ENCODE measurements around the gene CLRN2. TPM values are rescaled to one million over a fixed set of nuclear protein-coding genes. Genes with fewer than 3 reads are reported as not detected.

Gene CLRN2
- total and polyA plus RNA-seq, 10 of the 15 experiments (the other 5 are each of a cell fraction or from before 2014, with no cell fraction given) = not detected

GRCh38 chr4:17492876-17493275 lies 22.1 kb upstream of the CLRN2 start:
- Histone ChIP-seq H3K4me3 (no peak overlapping the region), H4K20me1 (ENCODE audit: control insufficient read depth, insufficient read depth) (no peaks in the 10 kb centered on the region), H3K27me3 (replicated peaks in 1 of 2; ENCODE audit: control insufficient read depth in 2 of 2, insufficient read depth in 2 of 2, low read length in 1 of 2) (no peaks in the 10 kb centered on the region), H3K9me3 (replicated peaks; ENCODE audit: control insufficient read depth, insufficient read depth, low read length) (no peaks in the 10 kb centered on the region), H3K36me3 (ENCODE audit: control insufficient read depth in 2 of 2, insufficient read depth in 2 of 2, low read length in 1 of 2) (peaks cover 2 to 5% of the 10 kb centered on the region in 2 experiments; a peak in 1 of 4 replicates), H3K4me2 (ENCODE audit: control insufficient read depth, insufficient read depth) (no peak overlapping the region), H3K79me2 (ENCODE audit: control insufficient read depth, insufficient read depth, low read length) (no peaks in the 10 kb centered on the region), H3K27ac (ENCODE audit: control insufficient read depth, insufficient read depth) (no peak overlapping the region), H3K4me1 (ENCODE audit: control insufficient read depth, insufficient read depth, low read length) (no peaks in the 10 kb centered on the region), H2AFZ (ENCODE audit: control insufficient read depth, low read depth, low read length) (no peak overlapping the region), H3K9ac (ENCODE audit: control insufficient read depth, insufficient read depth, low read length) (no peak overlapping the region)
- TF ChIP-seq, protein P1, sequence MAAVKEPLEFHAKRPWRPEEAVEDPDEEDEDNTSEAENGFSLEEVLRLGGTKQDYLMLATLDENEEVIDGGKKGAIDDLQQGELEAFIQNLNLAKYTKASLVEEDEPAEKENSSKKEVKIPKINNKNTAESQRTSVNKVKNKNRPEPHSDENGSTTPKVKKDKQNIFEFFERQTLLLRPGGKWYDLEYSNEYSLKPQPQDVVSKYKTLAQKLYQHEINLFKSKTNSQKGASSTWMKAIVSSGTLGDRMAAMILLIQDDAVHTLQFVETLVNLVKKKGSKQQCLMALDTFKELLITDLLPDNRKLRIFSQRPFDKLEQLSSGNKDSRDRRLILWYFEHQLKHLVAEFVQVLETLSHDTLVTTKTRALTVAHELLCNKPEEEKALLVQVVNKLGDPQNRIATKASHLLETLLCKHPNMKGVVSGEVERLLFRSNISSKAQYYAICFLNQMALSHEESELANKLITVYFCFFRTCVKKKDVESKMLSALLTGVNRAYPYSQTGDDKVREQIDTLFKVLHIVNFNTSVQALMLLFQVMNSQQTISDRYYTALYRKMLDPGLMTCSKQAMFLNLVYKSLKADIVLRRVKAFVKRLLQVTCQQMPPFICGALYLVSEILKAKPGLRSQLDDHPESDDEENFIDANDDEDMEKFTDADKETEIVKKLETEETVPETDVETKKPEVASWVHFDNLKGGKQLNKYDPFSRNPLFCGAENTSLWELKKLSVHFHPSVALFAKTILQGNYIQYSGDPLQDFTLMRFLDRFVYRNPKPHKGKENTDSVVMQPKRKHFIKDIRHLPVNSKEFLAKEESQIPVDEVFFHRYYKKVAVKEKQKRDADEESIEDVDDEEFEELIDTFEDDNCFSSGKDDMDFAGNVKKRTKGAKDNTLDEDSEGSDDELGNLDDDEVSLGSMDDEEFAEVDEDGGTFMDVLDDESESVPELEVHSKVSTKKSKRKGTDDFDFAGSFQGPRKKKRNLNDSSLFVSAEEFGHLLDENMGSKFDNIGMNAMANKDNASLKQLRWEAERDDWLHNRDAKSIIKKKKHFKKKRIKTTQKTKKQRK (IDR thresholded peaks at IDR 0.05; ENCODE audit: low read depth, low read length) = no peak
- TF ChIP-seq, protein P2, sequence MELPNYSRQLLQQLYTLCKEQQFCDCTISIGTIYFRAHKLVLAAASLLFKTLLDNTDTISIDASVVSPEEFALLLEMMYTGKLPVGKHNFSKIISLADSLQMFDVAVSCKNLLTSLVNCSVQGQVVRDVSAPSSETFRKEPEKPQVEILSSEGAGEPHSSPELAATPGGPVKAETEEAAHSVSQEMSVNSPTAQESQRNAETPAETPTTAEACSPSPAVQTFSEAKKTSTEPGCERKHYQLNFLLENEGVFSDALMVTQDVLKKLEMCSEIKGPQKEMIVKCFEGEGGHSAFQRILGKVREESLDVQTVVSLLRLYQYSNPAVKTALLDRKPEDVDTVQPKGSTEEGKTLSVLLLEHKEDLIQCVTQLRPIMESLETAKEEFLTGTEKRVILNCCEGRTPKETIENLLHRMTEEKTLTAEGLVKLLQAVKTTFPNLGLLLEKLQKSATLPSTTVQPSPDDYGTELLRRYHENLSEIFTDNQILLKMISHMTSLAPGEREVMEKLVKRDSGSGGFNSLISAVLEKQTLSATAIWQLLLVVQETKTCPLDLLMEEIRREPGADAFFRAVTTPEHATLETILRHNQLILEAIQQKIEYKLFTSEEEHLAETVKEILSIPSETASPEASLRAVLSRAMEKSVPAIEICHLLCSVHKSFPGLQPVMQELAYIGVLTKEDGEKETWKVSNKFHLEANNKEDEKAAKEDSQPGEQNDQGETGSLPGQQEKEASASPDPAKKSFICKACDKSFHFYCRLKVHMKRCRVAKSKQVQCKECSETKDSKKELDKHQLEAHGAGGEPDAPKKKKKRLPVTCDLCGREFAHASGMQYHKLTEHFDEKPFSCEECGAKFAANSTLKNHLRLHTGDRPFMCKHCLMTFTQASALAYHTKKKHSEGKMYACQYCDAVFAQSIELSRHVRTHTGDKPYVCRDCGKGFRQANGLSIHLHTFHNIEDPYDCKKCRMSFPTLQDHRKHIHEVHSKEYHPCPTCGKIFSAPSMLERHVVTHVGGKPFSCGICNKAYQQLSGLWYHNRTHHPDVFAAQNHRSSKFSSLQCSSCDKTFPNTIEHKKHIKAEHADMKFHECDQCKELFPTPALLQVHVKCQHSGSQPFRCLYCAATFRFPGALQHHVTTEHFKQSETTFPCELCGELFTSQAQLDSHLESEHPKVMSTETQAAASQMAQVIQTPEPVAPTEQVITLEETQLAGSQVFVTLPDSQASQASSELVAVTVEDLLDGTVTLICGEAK (IDR thresholded peaks at IDR 0.05; ENCODE audit: borderline replicate concordance) = no peak
- no peak for TF ChIP-seq YY1 (IDR thresholded peaks at IDR 0.05; ENCODE audit: low read depth, low read length)
- TF ChIP-seq NFYB (IDR thresholded peaks at IDR 0.05; ENCODE audit: insufficient read depth, low read depth, low read length) = no peak
- TF ChIP-seq MAX (IDR thresholded peaks at IDR 0.05; ENCODE audit: low read depth, low read length) = no peak
- TF ChIP-seq CBX3 (IDR thresholded peaks at IDR 0.05; ENCODE audit: borderline replicate concordance, low read depth) = no peak
- no peak for TF ChIP-seq NFXL1 (IDR thresholded peaks at IDR 0.05; ENCODE audit: borderline replicate concordance)
- no peak for TF ChIP-seq USF2 (IDR thresholded peaks at IDR 0.05; ENCODE audit: borderline replicate concordance, low read depth, low read length)
- FAIRE-seq (no peak), ATAC-seq (no peak), DNase-seq (ENCODE audit: low read depth, low spot score) (no peak)
- intact Hi-C loops (cut with micrococcal nuclease; ENCODE audit: unreplicated experiment) = no loop called here
- ChIA-PET CTCF (interaction anchor here (1.7 kb wide), 1 partner anchor 24 kb away, joined by 3 read pairs; no protein-coding TSS in a partner anchor), POLR2A (no interaction called here), SMC1A (ENCODE audit: uncharacterized antibody, unreplicated experiment) (no interaction called here), RAD21 (ENCODE audit: unreplicated experiment) (no interaction called here)
- BruUV-seq (replicated peaks) = no TSS peak
- WGBS (ENCODE audit: insufficient coverage, insufficient replicate concordance, low lambda C conversion rate, missing lambda C conversion rate) = 10% methylated on average over 2 of the region's 2 CpGs
- in situ Hi-C loops (cut with MboI) = no loop called here

All from GM12878 (cell line).